ENCODE results near the gene LILRB3.

GRCh38 chr19:54203151-54203611 lies 19.6 kb downstream of the LILRB3 start:
- no peak for TF ChIP-seq POLR2A (IDR thresholded peaks at IDR 0.05)
- TF ChIP-seq POLR2AphosphoS5 (IDR thresholded peaks at IDR 0.05): no peak
- TF ChIP-seq CTCF (IDR thresholded peaks at IDR 0.05): no peak
- no peak for TF ChIP-seq EP300 (IDR thresholded peaks at IDR 0.05)

Data from suprapubic skin (tissue), 4 donors.